ENCODE results near the gene PTCHD1. TPM values are rescaled to one million over a fixed set of nuclear protein-coding genes. Genes with fewer than 3 reads are reported as not detected.

PTCHD1 gene
- total and polyA plus RNA-seq, 9 of the 15 experiments (the other 6 are each of a cell fraction or from before 2014, with no cell fraction given): not detected

DNA sequence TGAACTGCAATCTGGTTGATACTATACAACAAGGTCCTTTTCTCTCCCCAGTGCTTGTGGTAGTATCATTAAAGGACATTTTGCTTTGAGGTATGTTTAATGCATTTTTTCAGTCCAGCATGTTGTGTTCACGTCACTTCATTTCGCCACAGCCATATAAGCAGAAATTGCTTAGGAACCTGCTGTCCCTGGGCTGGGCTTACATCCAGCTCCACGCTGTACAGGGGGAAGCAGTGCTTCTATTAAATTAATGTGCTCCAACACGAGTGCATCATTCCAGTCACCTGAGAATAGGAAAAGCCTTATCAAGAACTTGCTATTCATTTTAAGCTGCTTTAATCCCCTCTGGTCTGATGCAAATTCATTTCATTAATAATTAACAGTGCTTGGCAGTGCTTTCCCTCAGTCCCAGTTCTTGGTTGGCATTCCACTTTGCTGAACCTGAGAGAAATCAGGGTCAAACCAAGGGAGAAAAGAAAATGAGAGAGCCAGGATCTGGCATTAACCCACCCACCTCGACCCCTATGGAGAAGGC is 47.4 kb upstream of the PTCHD1 start:
- CTCF ChIA-PET (ENCODE audit: low intra/inter-chr PET ratio): no interaction called here
- BruUV-seq (replicated peaks): no TSS peak
- intact Hi-C loops (cut with micrococcal nuclease): no loop called here

More for the DNA sequence above, 47.4 kb upstream of the PTCHD1 start:
- Histone ChIP-seq H3K4me2 (ENCODE audit: insufficient read depth, low read length) (no peak overlapping the region), H3K27ac (ENCODE audit: extremely low read depth, low read depth, low read length) (no peak overlapping the region), H3K4me3 (no peak overlapping the region), H3K27me3 (ENCODE audit: control insufficient read depth in 2 of 2, insufficient read depth in 2 of 2, low read length in 2 of 2) (no peaks in the 10 kb centered on the region), H3K4me1 (replicated peaks in 1 of 2; ENCODE audit: control insufficient read depth in 2 of 2, insufficient read depth in 2 of 2, low read length in 2 of 2) (no peaks in the 10 kb centered on the region), H3K79me2 (ENCODE audit: control insufficient read depth, insufficient read depth, low read length) (no peaks in the 10 kb centered on the region), H3K36me3 (ENCODE audit: control insufficient read depth, insufficient read depth, low read length) (no peaks in the 10 kb centered on the region), H2AFZ (ENCODE audit: low read depth, low read length) (no peak overlapping the region), H4K20me1 (replicated peaks; ENCODE audit: control insufficient read depth, insufficient read depth, low read length) (no peaks in the 10 kb centered on the region), H3K9me3 (replicated peaks; ENCODE audit: control insufficient read depth, insufficient read depth, low read depth, low read length) (no peaks in the 10 kb centered on the region), H3K9me1 (ENCODE audit: control insufficient read depth, insufficient read depth, low read length) (no peaks in the 10 kb centered on the region), H3K9ac (ENCODE audit: insufficient read depth in 1 of 2, low read depth in 2 of 2, low read length in 2 of 2) (no peak overlapping the region)
- ATAC-seq (no peak), FAIRE-seq (no peak), DNase-seq (ENCODE audit: extremely low read depth in 1 of 4, low spot score in 3 of 4) (no peak)
- 1% methylated on average over 5 of the region's 5 CpGs for WGBS (ENCODE audit: insufficient coverage, low coverage, missing lambda C conversion rate)
- POLR2A ChIA-PET: no interaction called here
- in situ Hi-C loops (cut with MboI): no loop called here
- TF ChIP-seq NCOA4 (IDR thresholded peaks at IDR 0.05; ENCODE audit: partially characterized antibody): no peak
- TF ChIP-seq ZNF431 (CRISPR knock-in tag; IDR thresholded peaks at IDR 0.05): no peak
- no peak for TF ChIP-seq FIP1L1 (IDR thresholded peaks at IDR 0.05; ENCODE audit: low read depth, low read length, poor library complexity, severe bottlenecking)
- no peak for TF ChIP-seq ZNF354B (CRISPR knock-in tag; IDR thresholded peaks at IDR 0.05)
- TF ChIP-seq, protein P1, sequence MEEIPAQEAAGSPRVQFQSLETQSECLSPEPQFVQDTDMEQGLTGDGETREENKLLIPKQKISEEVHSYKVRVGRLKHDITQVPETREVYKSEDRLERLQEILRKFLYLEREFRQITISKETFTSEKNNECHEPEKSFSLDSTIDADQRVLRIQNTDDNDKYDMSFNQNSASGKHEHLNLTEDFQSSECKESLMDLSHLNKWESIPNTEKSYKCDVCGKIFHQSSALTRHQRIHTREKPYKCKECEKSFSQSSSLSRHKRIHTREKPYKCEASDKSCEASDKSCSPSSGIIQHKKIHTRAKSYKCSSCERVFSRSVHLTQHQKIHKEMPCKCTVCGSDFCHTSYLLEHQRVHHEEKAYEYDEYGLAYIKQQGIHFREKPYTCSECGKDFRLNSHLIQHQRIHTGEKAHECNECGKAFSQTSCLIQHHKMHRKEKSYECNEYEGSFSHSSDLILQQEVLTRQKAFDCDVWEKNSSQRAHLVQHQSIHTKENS (CRISPR knock-in tag; IDR thresholded peaks at IDR 0.05): no peak
- TF ChIP-seq PURB (CRISPR knock-in tag; IDR thresholded peaks at IDR 0.05; ENCODE audit: low read depth): no peak
- TF ChIP-seq CREBBP (IDR thresholded peaks at IDR 0.05; ENCODE audit: low read depth, low read length): no peak
- TF ChIP-seq ZNF3 (CRISPR knock-in tag; IDR thresholded peaks at IDR 0.05): no peak
- TF ChIP-seq SMAD3 (CRISPR knock-in tag; conservative IDR thresholded peaks at IDR 0.05): no peak
- no peak for TF ChIP-seq DACH1 (IDR thresholded peaks at IDR 0.05; ENCODE audit: partially characterized antibody)
- no peak for TF ChIP-seq ZNF75A (CRISPR knock-in tag; IDR thresholded peaks at IDR 0.05)
- TF ChIP-seq ZNF184 (CRISPR knock-in tag; IDR thresholded peaks at IDR 0.05): no peak
- no peak for TF ChIP-seq RBM39 (optimal IDR thresholded peaks at IDR 0.05; ENCODE audit: low read depth, low read length)

Measured in K562 (cell line).